Measurements from ENCODE around the gene CAPSL.

DNA sequence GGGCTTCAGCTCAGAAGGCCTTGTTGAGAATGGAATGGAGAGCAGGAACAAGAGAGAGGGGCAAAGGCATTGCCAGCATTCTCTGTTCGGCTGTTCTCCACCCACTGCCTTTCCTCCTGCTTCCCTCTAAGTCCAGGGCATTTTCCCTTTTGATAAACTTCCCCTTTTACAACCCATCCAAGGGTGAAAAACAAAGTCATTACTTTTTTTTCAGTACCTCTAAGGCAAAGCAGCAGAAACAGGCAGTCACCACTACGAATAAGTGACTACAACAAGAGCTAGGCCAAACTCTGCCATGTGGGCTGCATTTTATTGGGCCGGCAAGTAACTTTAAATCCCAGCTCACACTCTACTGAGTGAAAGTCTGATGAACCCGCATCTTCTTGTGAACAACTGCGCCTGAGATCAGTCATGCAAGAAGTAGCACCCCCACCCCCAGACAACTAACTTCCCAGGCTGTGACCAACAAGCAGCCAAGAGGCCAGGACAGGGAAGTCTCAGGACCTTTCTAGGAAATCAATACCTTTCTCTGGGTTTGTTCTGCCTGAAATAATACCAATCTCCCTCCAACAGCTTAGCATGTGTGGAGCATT lies 68.6 kb downstream of the CAPSL start:
- TF ChIP-seq, protein P1, sequence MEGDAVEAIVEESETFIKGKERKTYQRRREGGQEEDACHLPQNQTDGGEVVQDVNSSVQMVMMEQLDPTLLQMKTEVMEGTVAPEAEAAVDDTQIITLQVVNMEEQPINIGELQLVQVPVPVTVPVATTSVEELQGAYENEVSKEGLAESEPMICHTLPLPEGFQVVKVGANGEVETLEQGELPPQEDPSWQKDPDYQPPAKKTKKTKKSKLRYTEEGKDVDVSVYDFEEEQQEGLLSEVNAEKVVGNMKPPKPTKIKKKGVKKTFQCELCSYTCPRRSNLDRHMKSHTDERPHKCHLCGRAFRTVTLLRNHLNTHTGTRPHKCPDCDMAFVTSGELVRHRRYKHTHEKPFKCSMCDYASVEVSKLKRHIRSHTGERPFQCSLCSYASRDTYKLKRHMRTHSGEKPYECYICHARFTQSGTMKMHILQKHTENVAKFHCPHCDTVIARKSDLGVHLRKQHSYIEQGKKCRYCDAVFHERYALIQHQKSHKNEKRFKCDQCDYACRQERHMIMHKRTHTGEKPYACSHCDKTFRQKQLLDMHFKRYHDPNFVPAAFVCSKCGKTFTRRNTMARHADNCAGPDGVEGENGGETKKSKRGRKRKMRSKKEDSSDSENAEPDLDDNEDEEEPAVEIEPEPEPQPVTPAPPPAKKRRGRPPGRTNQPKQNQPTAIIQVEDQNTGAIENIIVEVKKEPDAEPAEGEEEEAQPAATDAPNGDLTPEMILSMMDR (conservative IDR thresholded peaks at IDR 0.05 in 1 of 2, IDR thresholded peaks at IDR 0.05 in 1 of 2; ENCODE audit: extremely low read depth in 1 of 2, insufficient read depth in 1 of 2, low read depth in 1 of 2, low read length in 2 of 2), result no peak
- TF ChIP-seq EZH2 (IDR thresholded peaks at IDR 0.05; ENCODE audit: borderline replicate concordance, low read length), result no peak

All from mammary epithelial cell (primary cell).